Articular chondrocyte of knee joint (primary cell): Measurements from ENCODE around the gene TMSB15B. TPM values are rescaled to one million over a fixed set of nuclear protein-coding genes. Genes with fewer than 3 reads are reported as not detected.

Experiments
- total RNA-seq: library from RNA; depleted of rRNA; stranded (reverse); fragments of >200 nt; gene quantifications from 2 replicates; pipeline ENCODE4 v1.2.3, GENCODE V29; 2012

The TMSB15B gene
- 2.4 and 3.4 TPM in 2 replicates for total RNA-seq

DNA sequence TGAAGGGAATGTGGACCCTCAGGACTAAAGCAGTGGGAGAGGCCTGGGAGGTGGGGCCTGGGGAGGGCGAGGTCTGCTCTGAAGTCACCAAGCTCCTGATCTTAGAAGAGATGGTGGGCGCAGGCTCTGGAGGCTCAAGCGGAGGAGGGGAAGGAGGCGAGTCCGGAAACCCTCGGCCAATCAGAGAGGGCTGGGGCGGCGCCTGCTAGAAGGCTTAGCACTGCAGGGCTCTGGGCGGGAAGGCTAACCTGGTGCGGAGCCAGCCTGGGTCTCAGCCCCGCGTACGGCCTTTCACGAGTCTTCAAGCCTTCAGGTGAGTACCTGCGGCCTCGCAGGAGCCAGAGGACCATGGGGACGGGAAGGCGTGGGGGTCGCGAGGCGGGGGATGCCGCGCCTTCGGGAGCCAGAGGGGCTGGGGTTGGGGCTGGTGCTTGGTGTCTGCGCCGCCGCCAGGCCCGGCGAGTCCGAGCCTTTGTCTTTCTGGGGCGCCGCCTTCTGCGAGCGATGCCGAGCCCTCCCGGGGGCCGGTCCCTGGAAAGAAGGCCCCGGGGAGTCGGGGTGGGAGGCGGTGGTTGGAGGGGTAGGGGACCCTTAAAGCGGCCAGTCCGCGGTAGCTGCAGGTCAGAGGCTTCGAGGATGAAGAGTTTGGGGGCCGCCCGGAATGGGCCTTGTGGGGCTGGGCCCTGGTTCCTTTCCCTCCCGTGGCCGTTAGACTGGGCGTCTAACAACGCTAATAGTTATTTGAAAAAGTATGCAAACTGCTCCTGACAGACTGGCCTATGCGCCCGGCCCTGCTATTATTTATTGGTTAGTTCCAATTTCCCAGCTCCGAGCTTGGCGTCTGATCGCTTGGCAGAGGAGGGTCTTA is at the start of gene TMSB15B:
Gene TMSB15B, plus strand, starts transcription at position 217 of the 868 bp plus-strand sequence.

DNA sequence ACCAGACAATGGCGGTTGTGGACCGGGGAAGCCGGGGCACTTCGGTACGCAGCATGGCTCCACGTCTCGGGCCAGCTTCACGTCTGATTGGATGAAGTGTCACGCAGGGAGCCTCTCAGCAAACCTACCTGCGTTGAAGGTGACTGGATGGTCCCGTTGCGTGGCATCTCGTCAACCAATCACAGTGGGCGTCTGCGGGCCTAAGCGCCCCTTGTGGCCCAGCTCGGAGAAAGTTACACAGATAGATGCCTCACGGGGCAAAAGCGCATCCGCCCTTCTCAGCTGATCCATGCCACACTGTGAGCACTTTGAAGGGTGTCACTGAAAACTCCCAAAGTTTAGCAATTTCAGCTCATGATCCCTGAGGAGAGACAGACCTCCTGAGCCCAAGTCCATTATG is 51.2 kb downstream of the TMSB15B start, which contains the start of gene H2BW1:
Gene H2BW1, minus strand, starts transcription at position 103 of the 400 bp plus-strand sequence. CDS start 132 bp downstream, outside the sequence.

Other genes with a start within 250 kb of the TMSB15B start
- 0.86 TPM in 1 of 2 replicates, not detected in the other for gene PLP1, start 185.8 kb upstream of the TMSB15B start, total RNA-seq
- 0.91 and 2.1 TPM in 2 replicates for gene RAB9B, start 130.4 kb upstream of the TMSB15B start, total RNA-seq
- not detected in 2 replicates for gene H2BW1, start 51.1 kb downstream of the TMSB15B start, total RNA-seq
- not detected in 2 replicates for gene H2BW2, start 77.3 kb downstream of the TMSB15B start, total RNA-seq
- 2.5 TPM in 2 replicates for gene TMSB15C, start 113.6 kb downstream of the TMSB15B start, total RNA-seq
- gene ZCCHC18, start 149.9 kb downstream of the TMSB15B start, total RNA-seq: 0.22 and 0.26 TPM in 2 replicates
- 7.1 and 12.3 TPM in 2 replicates for gene SLC25A53, start 194.4 kb downstream of the TMSB15B start, total RNA-seq
- 21.5 and 23.7 TPM in 2 replicates for gene FAM199X, start 203.8 kb downstream of the TMSB15B start, total RNA-seq